Pons (tissue), 1 donor: ENCODE results near the gene MACROD2.
"Not testable (repeated sequence)": the region's sequence is repeated elsewhere in the genome, so short reads cannot be mapped to it uniquely, and the experiment has no call there.

Source experiments
- DNase-seq: peaks from one replicate; pipeline ENCODE4 v3.0.0-alpha.2; 2016; ENCODE audit warnings: low spot score

Gene MACROD2

DNA sequence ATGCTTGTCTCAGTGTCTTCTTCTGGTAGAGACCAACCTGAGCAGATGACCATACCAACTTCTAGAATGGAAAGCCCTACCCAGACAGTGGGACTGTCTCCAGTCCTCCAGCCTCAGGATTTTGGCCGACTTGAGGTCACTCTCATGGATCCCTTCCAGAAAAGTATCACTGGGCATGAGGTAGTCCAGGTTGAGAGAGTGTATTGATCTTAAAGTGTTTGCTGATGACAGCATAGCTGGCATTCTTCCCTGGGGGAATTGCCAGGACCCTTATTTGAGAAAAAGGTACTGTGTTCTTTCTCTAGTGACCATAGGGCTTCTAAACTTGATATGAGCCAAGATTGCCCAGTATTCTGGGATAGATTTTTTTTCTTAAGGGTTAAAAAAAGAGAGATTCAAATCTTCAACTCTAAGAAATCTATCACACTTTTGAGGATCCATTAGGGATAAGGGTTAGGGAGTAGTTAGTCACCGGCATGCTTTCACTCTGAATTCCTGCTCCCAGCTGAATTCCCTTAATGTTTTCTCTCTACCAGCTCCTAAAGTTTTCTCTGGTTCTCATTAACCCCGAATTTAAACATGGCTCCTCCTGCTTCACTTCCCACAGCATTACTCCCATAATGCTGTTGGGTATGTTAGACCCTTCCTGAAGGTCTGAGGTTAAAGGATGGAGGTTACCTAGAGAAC is 415.7 kb downstream of the MACROD2 start:
- no peak for DNase-seq

- no peak for DNase-seq
These were observed 416.9 kb downstream of the MACROD2 start for GRCh38 chr20:14412065-14412681.

GRCh38 chr20:14413835-14414234 is 418.5 kb downstream of the MACROD2 start:
- DNase-seq = no peak

- no peak for DNase-seq
These were observed 419.2 kb downstream of the MACROD2 start for GRCh38 chr20:14414560-14414959.

DNA sequence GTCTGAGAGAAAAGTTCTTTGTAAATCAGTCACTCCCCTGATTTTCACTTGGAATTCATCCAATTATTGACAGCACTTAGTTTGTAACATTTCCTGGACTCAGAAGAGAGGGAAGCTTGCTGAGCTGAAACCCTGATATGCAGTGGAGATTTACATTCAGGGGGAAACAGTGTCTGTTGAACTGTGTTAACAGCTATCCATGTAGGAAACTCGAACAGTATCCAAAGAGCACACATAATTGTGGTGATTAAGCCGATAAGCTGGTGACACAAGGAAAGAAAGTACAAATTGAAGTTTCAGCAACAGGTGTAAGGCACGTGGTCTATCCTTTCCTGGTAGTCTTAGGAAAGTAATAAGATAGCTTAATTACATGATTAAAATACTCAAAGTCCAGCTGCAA is 420.2 kb downstream of the MACROD2 start:
- no peak for DNase-seq

GRCh38 chr20:14418376-14418775 is 423.1 kb downstream of the MACROD2 start:
- DNase-seq = no peak

- no peak for DNase-seq
These were observed 427.6 kb downstream of the MACROD2 start for GRCh38 chr20:14422892-14423291.

DNA sequence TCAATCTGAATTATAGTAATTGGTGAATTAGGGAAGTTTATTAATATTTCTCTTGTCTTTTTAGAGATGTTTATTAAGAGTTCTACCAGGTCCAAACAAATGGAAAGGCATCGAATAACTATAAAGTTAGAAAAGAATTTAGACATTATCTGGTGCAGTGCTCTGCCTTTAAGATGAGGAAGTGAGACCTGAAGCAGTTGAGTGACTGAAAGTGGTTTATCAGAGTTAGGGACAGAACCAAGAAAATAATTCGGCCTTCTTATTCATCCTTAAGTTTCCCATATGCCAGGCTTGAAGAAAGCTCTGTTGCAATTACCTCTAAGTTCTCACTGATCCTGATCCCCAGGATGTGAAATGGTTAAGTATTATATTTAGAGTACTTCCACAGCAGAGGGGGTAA is 436.3 kb downstream of the MACROD2 start:
- no peak for DNase-seq

DNA sequence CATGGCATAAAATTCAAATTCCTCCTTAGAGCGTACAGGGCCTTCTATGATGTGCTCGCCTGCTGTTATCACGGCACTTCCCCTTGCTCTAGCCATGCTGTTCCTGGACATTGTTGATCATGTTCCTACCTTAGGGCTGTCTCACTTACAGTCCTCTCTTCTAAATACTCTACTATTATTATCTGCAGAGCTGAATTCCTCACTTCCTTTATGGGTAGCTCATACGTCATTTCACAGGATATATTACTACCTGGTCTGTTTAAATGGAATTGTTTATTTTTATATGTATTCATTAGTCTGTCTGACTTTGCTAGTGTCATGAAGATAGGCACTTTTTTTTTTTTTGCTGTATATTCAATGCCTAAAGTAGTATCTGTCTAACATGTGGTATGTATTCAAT is 436.8 kb downstream of the MACROD2 start:
- no peak for DNase-seq

DNA sequence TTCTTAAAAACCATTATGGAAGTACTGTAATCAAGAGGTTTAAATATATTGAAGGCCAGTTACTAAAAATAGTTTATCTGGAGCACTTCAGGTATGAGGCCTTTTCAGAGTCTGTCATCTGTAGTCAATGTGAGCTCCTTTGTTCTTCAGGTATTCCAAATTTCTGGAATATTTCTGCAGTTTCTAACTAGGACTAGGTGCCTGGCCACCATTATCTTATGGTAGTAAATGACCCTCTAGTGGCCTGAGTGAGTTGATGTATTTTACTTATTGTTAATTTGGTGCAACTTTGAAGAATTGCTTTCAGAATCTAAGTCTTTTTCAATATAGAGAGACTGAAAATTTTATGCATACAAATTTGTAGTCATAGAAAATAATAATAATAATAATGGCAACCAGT is 437.3 kb downstream of the MACROD2 start:
- DNase-seq = no peak

GRCh38 chr20:14434384-14435136 is 439.2 kb downstream of the MACROD2 start:
- no peak for DNase-seq

GRCh38 chr20:14441201-14441600 is 445.9 kb downstream of the MACROD2 start:
- no peak for DNase-seq

- no peak for DNase-seq
These were observed 448.8 kb downstream of the MACROD2 start for GRCh38 chr20:14444106-14444505.

DNA sequence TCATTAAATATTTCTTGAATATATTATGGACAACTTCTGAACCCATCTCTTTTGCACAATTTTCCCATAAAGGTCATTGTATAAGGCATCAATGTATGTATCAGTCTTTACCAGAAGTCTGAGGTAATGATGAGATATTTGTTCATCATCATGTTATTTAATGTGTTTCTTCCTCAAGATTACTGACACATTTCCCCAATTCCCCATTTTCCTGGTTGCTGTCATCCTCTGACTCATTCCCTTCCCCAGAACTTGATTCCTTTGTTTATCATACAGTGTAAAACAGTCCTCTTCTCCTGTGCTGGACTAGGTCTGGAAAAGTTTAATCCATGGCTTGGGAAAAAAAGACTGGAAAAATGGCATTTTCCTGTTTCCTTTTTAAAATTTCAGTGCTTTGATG is 450.0 kb downstream of the MACROD2 start:
- no peak for DNase-seq

DNA sequence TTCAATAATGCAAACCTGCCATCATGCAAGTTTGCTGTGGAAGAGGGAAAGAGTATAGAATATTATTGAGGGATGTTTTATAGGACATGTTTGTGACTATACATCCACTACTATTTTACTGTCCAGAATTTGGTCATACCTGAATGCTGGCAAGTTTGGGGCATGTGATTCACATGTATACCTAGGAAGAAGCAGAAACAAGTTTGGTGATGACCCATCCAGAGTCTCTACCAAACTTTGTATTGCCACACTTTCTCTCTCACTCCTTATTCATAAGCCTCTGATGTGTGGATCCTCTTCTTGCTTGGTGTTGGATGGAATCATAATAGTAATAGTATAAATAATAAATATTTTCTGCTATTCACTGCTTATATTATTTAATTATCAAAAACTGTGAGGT is 450.6 kb downstream of the MACROD2 start:
- no peak for DNase-seq

- DNase-seq = no peak
These were observed 451.1 kb downstream of the MACROD2 start for GRCh38 chr20:14446446-14446845.

DNA sequence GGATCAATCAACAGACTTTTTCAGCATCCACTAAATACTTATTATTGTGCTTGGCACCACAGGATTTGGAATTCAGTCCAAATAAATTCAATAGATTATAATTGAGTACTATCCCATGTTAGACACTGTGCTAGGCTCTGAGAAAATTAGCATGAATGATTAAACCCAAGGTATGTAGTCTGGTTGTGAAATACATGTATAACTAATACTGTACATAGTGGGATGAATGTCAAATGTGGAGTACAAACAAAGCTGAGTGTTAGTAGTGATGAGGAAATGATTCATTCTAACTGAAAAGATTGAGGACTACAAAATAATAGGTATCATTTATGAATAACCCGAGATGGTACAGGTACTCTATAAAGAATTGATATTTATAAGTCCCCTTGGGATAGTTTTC is 454.0 kb downstream of the MACROD2 start:
- DNase-seq = no peak

GRCh38 chr20:14450256-14450655 is 454.9 kb downstream of the MACROD2 start:
- DNase-seq = no peak

DNA sequence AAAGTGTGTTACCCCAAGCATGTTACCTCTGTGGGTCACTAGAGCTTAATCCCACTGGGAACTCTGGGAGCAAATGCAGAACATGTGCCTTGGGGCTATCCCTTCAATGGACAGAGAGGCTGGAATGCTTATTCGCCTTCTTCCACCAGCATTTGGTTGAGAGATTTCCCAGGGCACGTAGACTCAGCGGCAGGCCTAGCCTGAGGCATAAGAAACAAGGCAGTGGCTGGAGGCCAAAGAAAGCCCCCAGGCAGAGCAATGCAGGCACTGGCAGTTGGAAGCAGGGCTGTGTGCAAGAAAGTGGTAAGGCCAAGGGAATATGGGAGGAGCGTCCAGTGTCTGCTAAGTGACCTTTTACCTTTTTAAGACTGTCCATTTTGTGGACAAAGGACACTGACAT is 456.1 kb downstream of the MACROD2 start:
- DNase-seq = no peak

DNA sequence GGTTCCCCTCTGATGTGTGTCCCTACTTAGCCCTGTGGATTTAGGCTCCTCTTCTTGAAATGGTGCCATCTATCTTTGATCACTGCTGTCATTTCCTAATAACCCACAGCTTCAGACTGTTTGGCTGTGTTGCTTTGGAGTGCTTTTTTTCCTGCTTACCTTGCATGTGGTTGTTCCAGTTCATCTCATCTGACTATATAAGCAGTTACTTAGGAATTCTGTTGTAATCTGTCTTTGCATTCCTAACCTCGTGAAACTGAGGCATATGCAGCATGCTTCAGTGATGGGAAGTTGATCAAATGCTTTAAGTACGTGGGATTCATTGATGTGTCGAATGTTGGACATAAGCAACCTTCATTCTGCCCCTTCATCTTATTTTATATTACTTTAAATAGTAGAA is 457.9 kb downstream of the MACROD2 start:
- no peak for DNase-seq

DNA sequence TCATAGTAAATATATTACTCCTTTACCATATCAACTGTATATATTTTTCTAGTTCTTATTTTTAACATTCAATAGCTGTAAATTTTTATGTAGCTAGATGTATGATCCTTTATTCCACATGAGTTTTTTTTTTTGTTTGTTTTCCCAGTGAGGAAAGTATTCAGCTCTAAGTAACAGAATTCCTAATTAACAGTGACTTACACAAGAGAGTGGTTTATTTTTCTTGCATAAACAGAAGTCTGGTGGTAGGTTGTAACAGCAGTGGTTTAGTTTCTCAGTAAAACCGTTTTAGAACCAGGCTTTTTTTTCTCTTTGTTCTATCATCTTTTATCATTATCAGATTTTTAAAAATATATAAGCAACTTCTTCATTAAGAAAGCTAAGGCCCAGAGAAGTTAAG is 459.0 kb downstream of the MACROD2 start:
- DNase-seq = no peak

DNA sequence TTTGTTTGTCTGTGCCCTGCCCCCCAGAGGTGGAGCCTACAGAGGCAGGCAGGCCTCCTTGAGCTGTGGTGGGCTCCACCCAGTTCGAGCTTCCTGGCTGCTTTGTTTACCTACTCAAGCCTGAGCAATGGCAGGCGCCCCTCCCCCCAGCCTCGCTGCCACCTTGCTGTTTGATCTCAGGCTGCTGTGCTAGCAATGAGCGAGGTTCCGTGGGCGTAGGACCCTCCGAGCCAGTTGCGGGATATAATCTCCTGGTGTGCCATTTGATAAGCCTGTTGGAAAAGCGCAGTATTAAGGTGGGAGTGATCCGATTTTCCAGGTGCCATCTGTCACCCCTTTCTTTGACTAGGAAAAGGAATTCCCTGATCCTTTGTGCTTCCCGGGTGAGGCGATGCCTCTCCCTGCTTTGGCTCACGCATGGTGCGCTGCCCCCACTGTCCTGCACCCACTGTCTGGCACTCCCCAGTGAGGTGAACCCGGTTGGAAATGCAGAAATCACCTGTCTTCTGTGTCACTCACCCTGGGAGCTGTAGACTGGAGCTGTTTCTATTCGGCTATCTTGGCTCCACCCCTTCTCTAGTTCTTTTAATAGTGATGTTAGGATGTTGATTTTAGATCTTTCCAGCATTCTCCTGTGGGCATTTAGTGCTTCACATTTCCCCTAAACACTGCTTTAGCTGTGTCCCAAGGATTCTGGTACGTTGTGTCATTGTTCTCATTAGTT is 471.9 kb downstream of the MACROD2 start:
- not testable (repeated sequence) for DNase-seq
